ENCODE measurements around the gene LAMTOR2.
"Not testable (repeated sequence)": the region's sequence is repeated elsewhere in the genome, so short reads cannot be mapped to it uniquely, and the experiment has no call there.

The LAMTOR2 gene

GRCh38 chr1:156052862-156053767, 1.5 kb upstream of the LAMTOR2 start:
- FAIRE-seq: peak; percentile 8

GRCh38 chr1:156053768-156054499, 648 bp upstream of the LAMTOR2 start, which contains the start of gene UBQLN4:
Gene UBQLN4 (minus strand): TSS chr1:156053798. CDS start chr1:156053701, 97 bp downstream.
- FAIRE-seq: no peak

GRCh38 chr1:156055281-156056048, 883 bp downstream of the LAMTOR2 start:
- FAIRE-seq: no peak

GRCh38 chr1:156056326-156056849, 1.8 kb downstream of the LAMTOR2 start:
- no peak for FAIRE-seq

- FAIRE-seq: no peak
These were observed 6.5 kb downstream of the LAMTOR2 start, which contains the start of gene RAB25 for GRCh38 chr1:156060937-156061636. Gene RAB25 (plus strand): TSS chr1:156061160. CDS start chr1:156061401, 241 bp downstream.

- FAIRE-seq: no peak
These were observed 7.6 kb downstream of the LAMTOR2 start for GRCh38 chr1:156062189-156062588.

GRCh38 chr1:156063997-156064285, 9.4 kb downstream of the LAMTOR2 start:
- no peak for FAIRE-seq

- no peak for FAIRE-seq
These were observed 10.0 kb downstream of the LAMTOR2 start for GRCh38 chr1:156064615-156065014.

- FAIRE-seq: no peak
These were observed 10.6 kb downstream of the LAMTOR2 start for GRCh38 chr1:156065212-156065611.

- FAIRE-seq: no peak
These were observed 11.3 kb downstream of the LAMTOR2 start for GRCh38 chr1:156065871-156066270.

GRCh38 chr1:156067262-156067661, 12.7 kb downstream of the LAMTOR2 start:
- FAIRE-seq: no peak

GRCh38 chr1:156069490-156070455, 15.2 kb downstream of the LAMTOR2 start:
- no peak for FAIRE-seq

GRCh38 chr1:156070548-156070947, 16.0 kb downstream of the LAMTOR2 start:
- FAIRE-seq: no peak

GRCh38 chr1:156071332-156071816, 16.8 kb downstream of the LAMTOR2 start:
- not testable (repeated sequence) for FAIRE-seq

GRCh38 chr1:156072251-156072650, 17.7 kb downstream of the LAMTOR2 start:
- no peak for FAIRE-seq

GRCh38 chr1:156073110-156073687, 18.6 kb downstream of the LAMTOR2 start:
- FAIRE-seq: peak; percentile 19

- FAIRE-seq: no peak
These were observed 19.2 kb downstream of the LAMTOR2 start for GRCh38 chr1:156073740-156074139.

- no peak for FAIRE-seq
These were observed 20.1 kb downstream of the LAMTOR2 start for GRCh38 chr1:156074661-156075060.

- no peak for FAIRE-seq
These were observed 20.6 kb downstream of the LAMTOR2 start for GRCh38 chr1:156075162-156075561.

GRCh38 chr1:156075775-156076204, 21.2 kb downstream of the LAMTOR2 start:
- no peak for FAIRE-seq

Measured in G401.6 (cell line).